Stimulated activated CD4-positive, alpha-beta T cell treated with anti-CD3 and anti-CD28 coated beads, Interleukin-4, amount 100 ng/mL, for 4 hours (primary cell): ENCODE data around the gene PDGFC.

Experiments
- DNase-seq, 2 experiments: peaks; one replicate each; pipeline ENCODE4 v3.0.0-alpha.2; 2020

PDGFC gene

GRCh38 chr4:156820931-156821330 is 150.7 kb downstream of the PDGFC start:
- no peak for DNase-seq

- no peak for DNase-seq
Observed at GRCh38 chr4:156816360-156816755, 155.2 kb downstream of the PDGFC start.

GRCh38 chr4:156815717-156816359 is 155.8 kb downstream of the PDGFC start:
- DNase-seq, result no peak

- DNase-seq, result no peak
Observed at GRCh38 chr4:156811963-156812362, 159.6 kb downstream of the PDGFC start.

- no peak for DNase-seq
Observed at GRCh38 chr4:156811286-156811685, 160.3 kb downstream of the PDGFC start.

- DNase-seq, result no peak
Observed at GRCh38 chr4:156805696-156806095, 165.9 kb downstream of the PDGFC start.

- DNase-seq, result no peak
Observed at GRCh38 chr4:156803056-156803455, 168.5 kb downstream of the PDGFC start.

GRCh38 chr4:156800463-156800862 is 171.1 kb downstream of the PDGFC start:
- DNase-seq, result no peak

- no peak for DNase-seq
Observed at GRCh38 chr4:156799121-156799589, 172.4 kb downstream of the PDGFC start.

GRCh38 chr4:156798438-156798837 is 173.2 kb downstream of the PDGFC start:
- no peak for DNase-seq

GRCh38 chr4:156797206-156797605 is 174.4 kb downstream of the PDGFC start:
- no peak for DNase-seq

- DNase-seq, result no peak
Observed at GRCh38 chr4:156795727-156796126, 175.9 kb downstream of the PDGFC start.

- DNase-seq, result no peak
Observed at GRCh38 chr4:156794863-156795262, 176.7 kb downstream of the PDGFC start.

- DNase-seq, result no peak
Observed at GRCh38 chr4:156792462-156793085, 179.0 kb downstream of the PDGFC start.

- DNase-seq, result no peak
Observed at GRCh38 chr4:156790866-156791265, 180.7 kb downstream of the PDGFC start.

GRCh38 chr4:156788782-156789181 is 182.8 kb downstream of the PDGFC start:
- no peak for DNase-seq

GRCh38 chr4:156786713-156787112 is 184.9 kb downstream of the PDGFC start:
- DNase-seq, result no peak

- DNase-seq, result no peak
Observed at GRCh38 chr4:156784970-156785369, 186.6 kb downstream of the PDGFC start.

- no peak for DNase-seq
Observed at GRCh38 chr4:156783966-156784365, 187.6 kb downstream of the PDGFC start.

- DNase-seq, result no peak
Observed at GRCh38 chr4:156782491-156782890, 189.1 kb downstream of the PDGFC start.

GRCh38 chr4:156781852-156782251 is 189.7 kb downstream of the PDGFC start:
- DNase-seq, result no peak

GRCh38 chr4:156779774-156780173 is 191.8 kb downstream of the PDGFC start:
- no peak for DNase-seq

GRCh38 chr4:156779042-156779441 is 192.6 kb downstream of the PDGFC start:
- DNase-seq, result no peak

- no peak for DNase-seq
Observed at GRCh38 chr4:156778606-156779005, 193.0 kb downstream of the PDGFC start.

- no peak for DNase-seq
Observed at GRCh38 chr4:156778093-156778492, 193.5 kb downstream of the PDGFC start.
